Hematopoietic multipotent progenitor cell treated with erythropoietin and hydrocortisone succinate and interleukin-3 and kit ligand, for 17 days (in vitro differentiated cells): ENCODE results near the gene MEGF9.
"Not testable (repeated sequence)": the region's sequence is repeated elsewhere in the genome, so short reads cannot be mapped to it uniquely, and the experiment has no call there.

Source experiments
- DNase-seq: peaks from one replicate; pipeline ENCODE4 v3.0.0-alpha.2; 2015; ENCODE audit warnings: low spot score

MEGF9 gene

DNA sequence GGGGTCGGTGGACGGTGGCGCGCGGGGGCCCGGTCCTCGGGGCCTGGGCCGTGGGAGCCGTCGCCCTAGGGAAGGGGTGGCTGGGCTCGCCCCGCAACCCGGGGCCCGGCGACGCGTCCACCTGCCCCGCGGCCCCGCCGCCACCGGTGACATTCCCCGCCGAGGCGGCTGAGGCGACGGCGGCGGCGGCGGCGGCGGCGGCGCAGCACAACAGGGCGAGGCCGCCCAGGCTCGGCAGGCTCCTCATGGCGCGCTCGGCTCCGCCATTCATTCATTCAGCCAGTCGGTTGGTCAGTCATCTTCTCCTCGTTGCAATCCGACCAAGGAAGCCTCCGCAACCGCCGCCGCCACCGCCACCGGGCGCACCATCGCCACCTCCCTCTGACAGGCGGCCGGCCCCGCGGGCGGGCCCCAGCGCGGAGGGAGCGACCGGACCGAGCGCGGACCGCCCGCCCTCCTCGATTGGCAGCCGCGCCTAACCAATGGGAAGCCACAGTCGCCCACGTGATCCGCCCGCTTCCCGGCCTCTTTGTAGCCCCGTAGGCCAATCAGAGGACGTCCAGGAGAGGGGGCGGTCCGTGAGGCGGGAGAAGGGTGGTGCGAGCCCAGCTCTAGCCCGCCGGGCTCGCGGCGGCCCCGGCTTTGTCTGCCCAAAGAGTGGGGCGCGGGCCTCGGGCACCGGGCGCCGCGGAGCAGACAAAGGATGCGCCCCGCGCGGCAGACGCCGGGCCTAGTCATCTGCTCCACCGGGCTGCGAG lies at the start of gene MEGF9:
MEGF9 (minus strand) TSS at position 383 of the 758 bp plus-strand sequence; CDS start at position 271, 112 bp downstream.
- DNase-seq = peak; percentile 98

DNA sequence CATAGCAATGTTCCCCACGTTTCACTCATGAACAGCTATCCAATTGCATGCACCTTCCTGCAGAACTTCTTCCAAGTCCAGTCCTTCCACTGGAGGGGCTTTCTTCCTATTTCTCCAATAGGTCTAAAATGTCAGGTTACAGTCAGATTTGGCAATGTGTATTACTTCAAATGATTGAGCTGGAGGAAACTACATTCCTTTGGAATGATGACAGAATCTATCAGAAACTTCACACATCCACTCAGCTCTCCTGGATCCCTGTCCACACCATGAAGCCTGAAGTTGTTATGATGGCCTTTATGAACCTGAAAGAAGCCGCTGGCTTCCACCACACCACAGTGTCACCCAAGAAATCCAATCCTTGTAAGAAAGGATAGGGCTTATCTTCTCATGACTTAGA lies 46.7 kb upstream of the MEGF9 start:
- no peak for DNase-seq

DNA sequence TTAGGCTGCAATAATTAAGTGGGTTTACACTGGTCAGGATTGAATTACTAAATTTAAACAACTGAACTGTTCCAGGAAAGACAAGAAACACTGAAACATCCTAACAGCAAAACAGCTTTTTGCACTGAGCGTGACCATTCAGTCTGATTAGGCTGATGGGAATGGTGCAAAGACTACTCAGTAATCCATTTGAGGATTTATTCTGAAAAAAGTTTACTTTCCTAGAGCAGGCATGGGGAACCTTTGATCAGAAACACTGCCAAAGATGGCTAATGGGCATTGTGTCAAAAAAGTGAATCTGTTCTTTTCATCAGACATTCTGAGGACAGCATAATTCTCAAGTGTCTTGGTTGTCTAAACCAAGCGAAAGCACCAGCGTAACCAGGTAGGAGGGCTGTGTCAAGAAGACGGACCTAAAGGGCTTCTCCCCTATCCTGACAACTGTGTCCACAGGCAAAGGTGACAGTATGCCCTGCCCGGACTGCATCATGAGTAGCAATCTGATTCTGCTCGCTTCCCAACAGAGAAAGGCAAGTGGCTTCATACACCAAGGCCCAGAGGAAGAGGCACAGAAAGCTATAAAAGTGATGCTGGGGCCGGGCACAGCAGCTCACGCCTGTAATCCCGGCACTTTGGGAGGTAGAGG lies 45.6 kb upstream of the MEGF9 start:
- DNase-seq = no peak

DNA sequence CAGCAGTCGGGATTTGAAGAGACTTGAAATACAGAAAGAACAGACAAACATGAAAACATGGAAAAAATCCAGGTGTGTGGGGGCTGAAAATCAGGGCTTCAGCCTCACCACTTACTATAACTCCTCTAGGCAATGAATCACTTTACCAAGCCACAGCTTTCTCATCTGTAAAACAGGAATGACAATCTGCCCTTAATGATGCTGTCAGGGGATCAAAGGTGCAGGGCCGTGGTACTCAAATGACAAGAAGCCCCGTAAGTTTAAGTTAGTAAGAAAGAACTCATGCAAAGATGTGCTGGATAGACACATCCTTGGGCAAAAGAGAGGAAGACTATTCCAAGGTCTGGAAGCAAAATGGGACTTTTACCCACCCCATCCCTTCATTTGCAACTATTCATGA lies 44.3 kb upstream of the MEGF9 start:
- DNase-seq = no peak

DNA sequence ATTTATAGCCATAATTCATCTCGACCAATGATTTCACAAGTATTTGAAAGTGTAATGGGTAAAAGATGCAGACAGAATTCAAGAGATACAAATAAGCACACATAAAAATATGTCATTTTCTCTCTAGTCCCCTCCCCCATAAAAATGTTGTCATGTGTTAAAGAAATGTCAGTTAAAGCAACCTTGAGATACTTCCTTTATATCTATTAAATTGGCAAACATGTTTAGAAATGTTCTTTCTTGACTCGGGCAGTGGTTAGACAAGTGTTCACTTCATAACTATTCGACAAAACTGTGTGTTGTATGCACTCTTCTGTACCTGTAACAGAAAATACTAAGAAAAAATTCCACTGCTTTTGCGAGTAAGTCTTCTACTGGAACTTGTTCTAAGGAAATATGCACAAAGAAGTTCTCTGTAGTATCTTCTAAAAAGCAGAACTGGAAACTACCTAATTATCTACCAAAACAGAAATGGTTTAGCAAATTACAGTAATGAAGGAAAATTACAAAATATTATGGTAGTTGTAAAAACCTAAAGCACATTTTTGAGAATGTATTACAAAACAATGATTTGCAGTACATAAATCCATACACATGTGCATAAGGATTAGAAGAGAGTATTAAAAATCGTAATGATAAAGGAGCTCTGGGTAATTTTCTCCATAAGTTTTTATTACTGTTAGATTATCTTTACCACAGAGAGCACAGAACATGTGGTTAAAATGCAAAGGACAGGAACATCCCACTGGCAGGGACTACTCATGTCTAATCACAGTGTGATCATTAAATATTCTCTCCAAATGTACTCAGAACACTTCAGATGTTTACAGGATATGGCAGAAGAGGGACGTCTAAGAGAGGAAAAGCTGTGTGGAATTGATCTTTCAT lies 43.0 kb upstream of the MEGF9 start:
- no peak for DNase-seq

DNA sequence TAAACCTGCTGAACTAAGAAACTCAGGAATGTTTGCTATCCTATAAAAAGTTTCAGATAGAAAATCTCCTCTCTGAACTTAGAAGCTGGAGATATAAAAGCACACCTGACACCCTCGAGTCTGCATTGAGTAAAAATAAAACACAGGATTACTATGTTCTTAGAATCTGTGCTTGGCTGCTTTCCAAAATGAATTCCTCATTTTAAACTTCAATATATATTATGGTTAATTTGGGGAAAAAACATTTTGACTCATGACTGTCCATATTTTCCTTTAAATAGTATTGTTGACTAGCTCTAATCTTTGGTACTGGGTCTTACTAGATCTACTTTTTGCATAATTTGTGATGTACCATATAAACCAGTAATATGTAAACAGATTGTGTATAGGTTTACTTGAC lies 42.3 kb upstream of the MEGF9 start:
- no peak for DNase-seq

DNA sequence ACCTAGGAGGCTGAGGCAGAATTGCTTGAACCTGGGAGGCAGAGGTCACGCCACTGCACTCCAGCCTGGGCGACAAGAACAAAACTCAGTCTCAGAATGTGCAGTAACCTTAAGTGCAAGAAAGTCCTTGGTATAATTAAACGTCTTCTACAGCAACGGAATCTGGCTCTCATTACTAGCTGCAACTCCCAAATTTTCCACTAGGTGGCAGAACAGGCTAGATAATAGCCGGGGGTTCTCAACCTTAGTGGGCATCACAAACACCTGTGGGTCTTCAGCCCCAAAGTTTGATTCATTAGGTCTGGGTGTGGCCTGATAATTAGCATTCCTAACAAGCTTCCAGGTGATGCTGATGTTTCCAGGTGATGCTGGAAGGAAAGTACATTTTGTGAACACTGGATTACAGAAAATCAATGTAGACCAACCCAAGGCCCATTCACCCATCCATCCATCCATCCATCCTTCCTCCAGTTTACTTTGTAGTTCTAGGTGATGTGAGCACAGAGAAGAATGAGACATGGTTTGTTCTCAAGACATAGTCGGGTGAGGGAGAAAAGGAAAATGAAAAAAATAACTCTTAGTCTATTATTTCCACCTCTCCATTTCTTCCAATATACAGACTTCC lies 41.7 kb upstream of the MEGF9 start:
- peak; percentile 86 for DNase-seq

DNA sequence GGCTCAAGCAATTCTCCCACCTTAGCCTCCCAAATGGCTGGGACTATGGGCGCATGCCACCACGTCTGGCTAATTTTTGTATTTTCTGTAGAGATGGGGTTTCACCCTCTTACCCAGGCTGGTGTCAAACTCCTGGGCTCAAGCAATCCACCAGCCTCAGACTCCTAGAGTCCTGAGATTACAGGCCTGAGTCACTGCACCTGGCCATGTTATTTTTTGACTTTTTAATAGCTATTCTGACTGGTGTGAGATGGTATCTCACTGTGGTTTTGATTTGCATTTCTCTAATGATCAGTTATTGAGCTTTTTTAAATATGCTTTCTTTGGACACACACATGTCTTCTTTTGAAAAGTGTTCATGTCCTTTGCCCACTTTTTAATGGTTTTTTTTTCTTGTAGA lies 40.8 kb upstream of the MEGF9 start:
- no peak for DNase-seq

DNA sequence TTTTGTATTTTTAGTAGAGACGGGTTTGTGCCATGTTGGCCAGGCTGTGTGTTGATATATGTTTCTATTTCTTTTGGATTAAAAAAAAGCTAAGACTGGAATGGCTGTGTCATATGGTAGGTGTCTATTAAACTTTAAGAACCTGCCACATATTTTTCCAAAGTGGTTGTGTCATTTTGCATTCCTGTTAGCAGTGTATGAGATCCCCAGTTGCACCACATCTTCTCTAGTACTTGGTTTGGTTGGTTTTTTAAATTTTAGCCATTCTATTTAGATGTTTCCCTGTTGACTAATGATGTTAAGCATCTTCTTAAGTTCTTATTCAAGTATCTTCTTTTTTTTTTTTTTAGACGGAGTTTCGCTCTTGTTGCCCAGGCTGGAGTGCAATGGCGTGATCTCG lies 36.2 kb upstream of the MEGF9 start:
- DNase-seq = no peak

DNA sequence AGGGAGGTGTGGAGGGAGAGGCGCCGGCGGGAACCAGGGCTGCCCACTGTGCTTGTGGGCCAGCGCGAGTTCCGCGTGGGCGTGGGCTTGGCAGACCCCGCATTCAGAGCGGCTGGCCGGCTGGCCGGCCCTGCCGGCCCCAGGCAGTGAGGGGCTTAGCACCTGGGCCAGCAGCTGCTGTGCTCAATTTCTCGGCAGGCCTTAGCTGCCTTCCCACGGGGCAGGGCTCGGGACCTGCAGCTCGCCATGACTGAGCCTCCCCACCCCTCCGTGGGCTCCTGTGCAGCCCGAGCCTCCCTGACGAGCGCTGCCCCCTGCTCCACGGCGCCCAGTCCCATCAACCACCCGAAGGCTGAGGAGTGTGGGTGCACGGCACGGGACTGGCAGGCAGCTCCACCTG lies 32.1 kb upstream of the MEGF9 start:
- DNase-seq = not testable (repeated sequence)

DNA sequence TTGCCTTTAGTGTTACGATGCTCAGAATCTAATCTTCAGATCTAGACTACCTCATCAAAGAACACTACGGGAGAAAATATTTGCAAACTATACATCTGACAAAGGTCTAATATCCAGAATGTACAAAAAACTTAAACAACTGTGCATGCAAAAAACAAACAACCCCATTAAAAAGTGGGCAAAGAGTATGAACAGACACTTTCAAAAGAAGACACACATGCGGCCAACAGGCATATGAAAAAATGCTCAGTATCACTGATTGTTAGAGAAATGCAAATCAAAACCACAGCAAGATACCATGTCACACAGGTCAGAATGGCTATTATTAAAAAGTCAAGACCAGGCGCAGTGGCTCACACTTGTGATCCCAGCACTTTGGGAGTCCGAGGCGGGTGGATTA lies 31.0 kb upstream of the MEGF9 start:
- no peak for DNase-seq

DNA sequence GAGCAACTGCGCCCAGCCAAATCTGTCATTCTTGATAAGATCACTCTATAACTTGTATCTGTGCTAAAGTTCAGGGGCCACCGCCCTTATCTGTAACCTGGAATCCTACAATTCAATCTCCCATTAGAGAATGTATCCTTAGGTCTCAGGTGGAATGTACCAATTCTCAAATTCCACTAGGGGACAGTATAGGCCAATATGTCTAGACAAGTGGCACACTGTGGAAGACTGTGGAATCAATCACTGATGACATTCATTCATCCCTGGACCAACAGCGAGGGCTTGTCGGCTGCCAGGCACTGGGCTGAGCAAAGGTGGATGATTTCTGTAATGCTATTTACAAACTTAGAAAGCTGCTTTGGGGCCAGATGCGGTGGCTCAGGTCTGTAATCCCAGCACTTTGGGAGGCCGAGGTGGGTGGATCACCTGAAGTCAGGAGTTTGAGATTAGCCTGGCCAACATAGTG lies 28.7 kb upstream of the MEGF9 start:
- DNase-seq = peak; percentile 65

DNA sequence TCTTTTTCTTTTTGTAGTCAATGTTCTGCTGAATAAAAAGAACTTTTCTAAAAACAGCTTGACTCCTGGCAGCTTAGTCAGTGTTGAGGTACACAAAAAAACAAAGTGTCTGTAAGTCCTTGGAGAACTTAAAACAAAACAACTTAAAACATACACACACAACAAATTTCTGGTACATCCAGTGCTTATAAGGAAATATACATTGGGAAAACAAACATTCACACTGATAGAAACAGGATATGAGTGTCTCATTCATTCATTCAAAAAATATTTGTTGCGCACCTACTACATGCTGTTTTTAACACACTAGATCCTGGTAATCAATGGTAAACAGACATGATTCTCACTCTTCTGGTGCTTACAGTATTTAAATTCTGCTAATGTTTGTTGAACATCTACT lies 27.4 kb upstream of the MEGF9 start:
- no peak for DNase-seq

DNA sequence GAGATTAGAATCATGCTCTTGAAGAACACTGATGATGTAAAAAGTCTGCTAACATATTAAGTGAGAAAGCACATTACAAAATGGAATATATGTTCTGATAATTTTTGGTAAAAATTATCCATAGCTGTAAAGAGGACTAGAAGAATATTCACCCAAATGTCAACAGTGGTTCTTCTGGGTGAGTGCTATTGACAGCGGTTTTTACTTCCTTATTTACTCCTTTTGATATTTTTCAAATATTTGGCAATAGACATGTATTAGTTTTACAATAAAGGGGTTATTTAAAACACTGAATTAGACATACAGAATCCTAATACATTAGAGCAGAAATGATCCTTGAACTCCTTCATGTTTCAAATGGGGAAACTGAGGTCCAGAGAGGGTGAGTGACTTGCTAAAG lies 26.9 kb upstream of the MEGF9 start:
- no peak for DNase-seq

DNA sequence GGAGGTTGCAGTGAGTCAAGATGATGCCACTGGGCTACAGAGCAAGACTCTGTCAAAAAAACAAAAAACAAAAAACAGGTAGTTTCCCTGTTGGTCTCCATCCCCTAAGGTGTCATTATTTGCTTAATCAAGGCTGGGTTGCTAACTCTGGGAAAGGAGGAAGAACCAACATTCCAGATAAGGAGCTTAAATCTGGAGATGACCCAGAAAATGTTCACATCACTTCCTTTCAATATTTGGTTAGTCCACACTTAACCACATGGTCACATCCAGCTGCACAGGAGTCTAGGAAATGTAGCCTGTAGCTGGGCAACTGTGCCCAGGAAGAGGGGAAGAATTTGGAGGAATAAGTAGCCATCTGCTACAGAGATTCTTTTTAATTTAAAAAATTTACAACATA lies 25.9 kb upstream of the MEGF9 start:
- no peak for DNase-seq

DNA sequence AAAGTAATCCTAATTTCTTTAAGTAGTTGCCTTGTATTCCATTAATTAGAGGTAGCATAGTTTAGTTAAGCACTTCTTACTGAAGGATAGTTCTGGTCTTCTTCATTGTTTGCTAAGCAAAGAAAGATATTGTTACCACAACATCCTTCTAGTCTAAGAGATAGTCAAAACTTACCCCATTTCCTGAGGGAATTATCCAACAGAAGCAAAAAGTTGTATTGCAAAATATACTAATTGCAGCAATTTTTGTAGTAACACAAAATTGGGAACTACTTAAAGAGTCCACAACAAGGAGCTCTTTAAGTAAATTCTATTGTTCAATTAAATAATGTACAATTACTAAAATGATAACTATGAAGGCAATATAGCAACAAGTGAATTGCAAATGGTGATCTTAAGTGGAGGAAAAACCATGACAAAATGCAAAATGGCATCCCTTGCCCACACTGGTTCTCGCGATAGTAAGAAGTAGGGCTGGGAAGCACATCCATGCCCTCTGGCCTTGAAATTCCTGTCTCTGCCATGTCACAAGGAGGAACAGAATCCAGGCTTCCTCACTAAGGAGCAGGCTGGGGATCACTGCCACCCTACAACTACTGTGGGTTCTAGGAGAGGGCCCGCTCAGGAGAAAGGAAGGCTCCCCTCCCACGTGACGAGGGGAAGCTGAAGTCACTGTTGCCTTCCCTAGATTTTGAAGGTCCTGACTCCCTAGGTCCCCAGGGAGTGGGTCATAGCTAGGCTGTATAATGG lies 23.3 kb upstream of the MEGF9 start:
- DNase-seq = no peak

DNA sequence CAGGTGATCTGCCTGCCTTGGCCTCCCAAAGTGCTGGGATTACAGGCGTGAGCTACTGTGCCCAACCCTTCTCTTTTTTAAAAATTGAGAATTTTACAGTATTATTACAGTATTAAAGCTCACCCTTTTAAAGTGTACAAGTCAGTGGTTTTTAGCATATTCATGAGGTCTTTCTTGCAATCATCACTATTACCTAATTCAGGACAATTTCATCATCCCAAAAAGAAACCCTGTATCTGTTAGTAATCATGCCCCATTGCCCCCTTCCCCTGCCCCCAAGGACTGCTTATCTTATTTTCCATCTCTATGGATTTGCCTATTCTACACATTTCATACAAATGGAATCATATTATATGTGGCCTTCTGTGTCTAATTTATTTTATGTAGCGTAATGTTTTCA lies 22.6 kb upstream of the MEGF9 start:
- DNase-seq = no peak

DNA sequence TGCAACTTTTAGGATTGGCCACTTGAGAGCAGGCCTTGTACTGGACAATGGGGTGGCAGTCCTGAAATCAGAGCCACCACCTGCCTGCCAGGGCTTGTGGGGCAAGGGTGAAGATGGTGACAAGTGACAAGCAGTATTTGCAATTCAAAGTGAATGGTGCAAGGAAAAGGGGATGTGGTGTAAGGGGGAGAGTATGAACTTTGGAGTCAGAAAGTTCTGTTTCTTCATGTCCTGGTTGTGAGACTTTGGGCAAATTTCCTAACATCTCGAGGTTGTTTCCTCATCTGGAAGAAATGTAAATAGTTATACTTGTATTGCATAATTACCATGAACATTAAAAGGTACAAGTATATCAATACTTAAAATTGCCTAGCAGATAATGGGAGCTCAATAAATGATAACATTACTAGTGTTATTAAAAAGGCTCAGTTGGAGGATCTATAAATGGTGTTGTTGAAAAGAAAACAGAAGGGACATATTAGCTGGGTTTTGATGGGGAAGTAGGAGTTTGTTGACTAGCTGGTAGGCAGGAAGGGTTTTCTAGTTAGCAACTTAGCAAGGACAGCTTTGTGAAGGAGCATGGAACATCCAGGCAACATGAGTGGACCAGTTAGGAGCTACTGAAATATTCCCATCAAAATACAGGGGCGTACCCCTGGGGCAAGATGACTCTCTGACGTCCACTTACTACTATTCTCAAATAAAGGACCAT lies 21.3 kb upstream of the MEGF9 start:
- no peak for DNase-seq

DNA sequence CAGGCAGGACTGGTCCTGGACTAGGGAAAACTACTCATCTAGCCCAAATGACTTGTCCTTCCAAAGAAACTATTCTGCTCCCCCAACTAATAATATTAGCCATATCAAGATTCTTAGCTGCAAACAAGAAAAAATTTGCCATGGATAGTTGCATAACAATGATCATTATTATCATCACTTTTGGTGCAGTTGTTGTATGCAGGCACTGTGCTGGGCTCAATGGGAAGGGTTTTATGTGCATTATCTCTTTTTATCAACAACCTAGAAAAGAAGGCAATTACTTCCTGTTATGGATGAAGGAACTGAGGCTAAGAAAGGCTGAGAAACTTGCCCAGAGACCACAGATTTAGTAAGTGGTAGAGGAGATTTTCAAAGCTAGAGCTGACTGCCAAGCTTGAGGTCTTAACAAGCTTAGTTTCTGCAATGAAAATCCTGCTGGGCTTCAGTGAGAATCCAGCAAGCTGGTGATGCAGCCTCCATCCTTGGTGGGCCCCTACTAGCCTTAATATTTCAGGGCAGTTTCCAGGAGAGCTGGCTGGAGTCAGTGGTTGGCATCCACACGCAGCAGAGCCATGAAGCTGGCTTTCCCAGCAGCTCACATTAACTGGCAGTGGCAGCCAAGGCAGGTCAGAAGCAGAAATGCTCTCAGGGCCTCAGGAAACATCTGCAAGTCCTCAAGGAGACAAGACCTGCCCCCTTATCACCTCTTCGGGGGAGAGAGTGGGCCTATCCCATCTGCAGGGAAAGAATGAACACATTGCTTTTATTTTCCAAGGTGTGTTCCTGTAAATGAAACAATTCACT lies 20.5 kb upstream of the MEGF9 start:
- DNase-seq = no peak

DNA sequence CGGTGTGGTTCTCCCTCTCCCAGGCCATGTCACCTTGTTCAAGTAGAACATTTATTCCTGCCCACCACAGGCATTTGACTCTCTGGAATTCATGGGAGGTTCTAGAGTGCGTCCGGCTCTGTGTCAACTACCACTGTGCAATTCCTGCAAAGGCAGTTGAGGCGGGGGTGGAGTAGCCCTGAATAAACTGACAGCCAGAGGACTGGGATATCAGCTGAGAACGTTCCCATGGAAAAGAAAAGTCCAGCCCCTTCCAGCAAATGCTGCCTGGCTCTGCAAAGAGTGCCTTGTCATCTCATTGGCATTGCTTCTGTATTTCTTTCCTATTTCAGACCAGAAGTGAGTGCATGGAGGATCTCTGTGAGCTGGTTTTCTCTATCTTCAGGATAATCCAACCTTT lies 18.9 kb upstream of the MEGF9 start:
- DNase-seq = no peak
